Sigmoid colon (tissue), 4 donors: ENCODE measurements around the gene INTS6.

Experiments
- EP300 ChIP-seq, 4 donors: sonication (generic); formaldehyde crosslinking; IDR thresholded peaks; one replicate each; pipeline ENCODE4 v1.6.1; 2017; ENCODE audit warnings: antibody characterized with exemption in 4 of 4
- POLR2A ChIP-seq, 2 donors: fragments of 450-650 bp; IDR thresholded peaks; one replicate each; pipeline ENCODE4 v1.6.1; 2016; ENCODE audit warnings: antibody characterized with exemption in 2 of 2, mild to moderate bottlenecking in 2 of 2, moderate library complexity in 2 of 2
- POLR2AphosphoS5 ChIP-seq, 4 donors: sonication (generic); formaldehyde crosslinking; IDR thresholded peaks; one replicate each; pipeline ENCODE4 v1.6.1; 2017; ENCODE audit warnings: antibody characterized with exemption in 4 of 4

DNA sequence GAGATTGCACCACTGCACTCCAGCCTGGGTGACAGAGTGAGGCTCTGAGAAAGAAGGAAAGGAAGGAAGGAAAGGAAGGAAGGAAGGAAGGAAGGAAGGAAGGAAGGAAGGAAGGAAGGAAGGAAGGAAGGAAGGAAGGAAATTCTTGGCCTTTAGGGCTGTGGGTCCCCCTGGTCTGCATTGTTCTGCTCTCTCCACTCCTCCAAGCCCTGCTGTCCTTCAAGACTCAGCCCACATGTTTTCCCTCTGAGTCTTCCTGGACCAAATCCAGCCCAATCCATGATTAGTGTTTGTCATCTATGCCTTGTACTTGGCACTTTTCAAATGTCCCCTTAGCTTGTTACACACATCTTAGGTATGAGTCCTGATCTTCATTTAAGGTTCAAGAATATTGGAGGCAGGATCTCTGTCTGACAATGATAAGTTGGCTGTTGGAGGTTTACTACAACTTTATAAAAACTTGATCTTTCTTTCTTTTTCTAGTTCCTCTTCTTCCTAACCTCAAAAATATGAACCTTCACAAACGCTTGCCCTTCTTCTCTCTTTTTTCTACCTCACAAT, 48.8 kb upstream of the INTS6 start:
- TF ChIP-seq POLR2A (IDR thresholded peaks at IDR 0.05) (no peak), POLR2AphosphoS5 (IDR thresholded peaks at IDR 0.05) (no peak), EP300 (IDR thresholded peaks at IDR 0.05) (no peak)
